GM12801 (cell line): ENCODE results near the gene RDH12.

Experiments used
- CTCF ChIP-seq: IDR thresholded peaks from one replicate; pipeline ENCODE4 v1.5.1; 2011; ENCODE audit warnings: control low read depth; ENCODE audit not compliant: insufficient read length; ENCODE audit errors: extremely low read depth

The RDH12 gene

GRCh38 chr14:67735336-67736147 lies 33.9 kb downstream of the RDH12 start:
- TF ChIP-seq CTCF: no peak

- TF ChIP-seq CTCF: no peak
Observed at GRCh38 chr14:67736771-67737170, 35.1 kb downstream of the RDH12 start.

- no peak for TF ChIP-seq CTCF
Observed at GRCh38 chr14:67738740-67739504, 37.2 kb downstream of the RDH12 start.

GRCh38 chr14:67744046-67744445 lies 42.4 kb downstream of the RDH12 start:
- TF ChIP-seq CTCF: no peak

GRCh38 chr14:67746927-67747326 lies 45.2 kb downstream of the RDH12 start:
- no peak for TF ChIP-seq CTCF

- TF ChIP-seq CTCF: no peak
Observed at GRCh38 chr14:67748312-67748711, 46.6 kb downstream of the RDH12 start.

GRCh38 chr14:67749341-67750084 lies 47.8 kb downstream of the RDH12 start:
- TF ChIP-seq CTCF: no peak
